ENCODE measurements around the gene C1QTNF12. TPM values are rescaled to one million over a fixed set of nuclear protein-coding genes. Genes with fewer than 3 reads are reported as not detected.
A peak's percentile ranks its signal among the peaks of the same experiment; 100 is the strongest.

C1QTNF12 gene
- total RNA-seq, 1 donor from 2014 or later = 1.7 TPM

GRCh38 chr1:1273512-1274298 lies 27.2 kb upstream of the C1QTNF12 start, which contains the start of gene UBE2J2:
TSS of gene UBE2J2 (minus strand) at chr1:1273854. CDS start at chr1:1267992, 5,862 bp downstream.
- DNase-seq (ENCODE audit: low spot score, unreplicated experiment) = peak; percentile 91
- Mint-ChIP-seq H3K9me3 (ENCODE audit: low read depth) (no peaks in the 10 kb centered on the region), H3K4me3 (ENCODE audit: low read depth) (peak within 1 kb of the TSS; percentile 91), H3K27me3 (no peaks in the 10 kb centered on the region), H3K27ac (peak within 1 kb of the TSS; percentile 89), H3K4me1 (ENCODE audit: low read depth) (peaks cover 24% of the 10 kb centered on the region), H3K36me3 (ENCODE audit: insufficient read depth) (peaks cover 5% of the 10 kb centered on the region)
- TF ChIP-seq CTCF (IDR thresholded peaks at IDR 0.05; ENCODE audit: unreplicated experiment) = no peak

GRCh38 chr1:1273209-1273511 lies 26.6 kb upstream of the C1QTNF12 start:
- TF ChIP-seq CTCF (IDR thresholded peaks at IDR 0.05; ENCODE audit: unreplicated experiment) = no peak
- Mint-ChIP-seq H3K27me3 (no peaks in the 10 kb centered on the region), H3K27ac (peak overlapping the region; percentile 89), H3K4me1 (ENCODE audit: low read depth) (peaks cover 24% of the 10 kb centered on the region), H3K36me3 (ENCODE audit: insufficient read depth) (peaks cover 5% of the 10 kb centered on the region), H3K9me3 (ENCODE audit: low read depth) (no peaks in the 10 kb centered on the region), H3K4me3 (ENCODE audit: low read depth) (peak overlapping the region; percentile 91)
- no peak for DNase-seq (ENCODE audit: low spot score, unreplicated experiment)

GRCh38 chr1:1272341-1273208 lies 26.1 kb upstream of the C1QTNF12 start:
- H3K27ac Mint-ChIP-seq = peak overlapping the region; percentile 89
- DNase-seq (ENCODE audit: low spot score, unreplicated experiment) = no peak
- H3K27me3 Mint-ChIP-seq = no peaks in the 10 kb centered on the region
- H3K9me3 Mint-ChIP-seq (ENCODE audit: low read depth) = no peaks in the 10 kb centered on the region
- TF ChIP-seq CTCF (IDR thresholded peaks at IDR 0.05; ENCODE audit: unreplicated experiment) = no peak
- H3K4me1 Mint-ChIP-seq (ENCODE audit: low read depth) = peaks cover 24% of the 10 kb centered on the region
- H3K4me3 Mint-ChIP-seq (ENCODE audit: low read depth) = peak overlapping the region; percentile 91
- H3K36me3 Mint-ChIP-seq (ENCODE audit: insufficient read depth) = peaks cover 5% of the 10 kb centered on the region

- peak overlapping the region; percentile 61 for H3K4me3 Mint-ChIP-seq (ENCODE audit: low read depth)
- H3K27me3 Mint-ChIP-seq = no peaks in the 10 kb centered on the region
Measured at GRCh38 chr1:1270813-1271212, 24.3 kb upstream of the C1QTNF12 start.

More at GRCh38 chr1:1270813-1271212, 24.3 kb upstream of the C1QTNF12 start:
- peaks cover 9% of the 10 kb centered on the region for H3K36me3 Mint-ChIP-seq (ENCODE audit: insufficient read depth)
- peak overlapping the region; percentile 80 for H3K27ac Mint-ChIP-seq
- TF ChIP-seq CTCF (IDR thresholded peaks at IDR 0.05; ENCODE audit: unreplicated experiment) = no peak
- DNase-seq (ENCODE audit: low spot score, unreplicated experiment) = no peak
- no peaks in the 10 kb centered on the region for H3K9me3 Mint-ChIP-seq (ENCODE audit: low read depth)
- peaks cover 24% of the 10 kb centered on the region for H3K4me1 Mint-ChIP-seq (ENCODE audit: low read depth)

All from progenitor cell of endocrine pancreas (in vitro differentiated cells).